Endothelial cell of umbilical vein (primary cell): ENCODE measurements around the gene AGAP3. TPM values are rescaled to one million over a fixed set of nuclear protein-coding genes. Genes with fewer than 3 reads are reported as not detected.

Experiments used
- BruUV-seq: library from RNA; stranded (reverse); fragments of 400-500 nt; replicated peaks from 2 replicates; lab custom pipeline; 2021; lab: Mats Ljungman, UMichigan
- CTCF ChIA-PET: fragments of 300-600, 350-600 bp; sonication (Branson Sonifier 250); formaldehyde crosslinking; loops from one replicate; lab custom pipeline; 2021; ENCODE audit warnings: antibody characterized with exemption, inconsistent platforms; lab: Charles Lee
- POLR2A ChIA-PET: fragments of 300-600, 350-600 bp; sonication (Branson Sonifier 250); formaldehyde crosslinking; loops from one replicate; lab custom pipeline; 2021; ENCODE audit warnings: antibody characterized with exemption, inconsistent platforms; lab: Charles Lee
- DNase-seq: peaks from one replicate; pipeline ENCODE4 v3.0.0-alpha.2; 2011; ENCODE audit warnings: low read depth, low spot score
- FAIRE-seq: peaks from 2 replicates; lab custom pipeline; 2011; peaks lifted over from hg19 to GRCh38; lab: Jason Lieb, UNC
- H2AFZ ChIP-seq: 2 replicates; pipeline ENCODE4 v1.6.0; 2012; ENCODE audit warnings: low read depth, low read length, control low read depth, inconsistent platforms
- H3K27ac ChIP-seq: 2 replicates; pipeline ENCODE4 v1.5.1; 2011; ENCODE audit warnings: low read depth, mild to moderate bottlenecking, control low read depth, low read length, moderate library complexity; ENCODE audit not compliant: insufficient read depth
- H3K27me3 ChIP-seq, 2 experiments: 2 replicates each; pipeline versions ENCODE4 v1.6.0 to v1.6.1; 2011; ENCODE audit warnings: low read length in 2 of 2, mixed read lengths in 1 of 2; ENCODE audit not compliant: control insufficient read depth in 2 of 2, insufficient read depth in 2 of 2
- H3K36me3 ChIP-seq, 2 experiments: 2 replicates in 1 of 2; 3 replicates in 1 of 2; pipeline ENCODE4 v1.5.1; 2011; ENCODE audit warnings: low read length in 2 of 2, mild to moderate bottlenecking in 1 of 2, moderate library complexity in 1 of 2; ENCODE audit not compliant: control insufficient read depth in 2 of 2, insufficient read depth in 2 of 2; ENCODE audit errors: extremely low read depth in 1 of 2
- H3K4me1 ChIP-seq: 3 replicates; pipeline ENCODE4 v1.5.1; 2011; ENCODE audit warnings: mild to moderate bottlenecking, low read length; ENCODE audit not compliant: control insufficient read depth, insufficient read depth; ENCODE audit errors: extremely low read depth
- H3K4me2 ChIP-seq: 2 replicates; pipeline ENCODE4 v1.6.1; 2011; ENCODE audit warnings: low read length, control low read depth, mixed read lengths; ENCODE audit not compliant: insufficient read depth
- H3K4me3 ChIP-seq, 3 experiments: fragments of 200-600 bp in 1 of 3; sonication (generic), shearing (Covaris generic) in 1 of 3; replicated peaks in 1 of 3; 2 replicates each; pipeline ENCODE4 v1.5.1; 2011 to 2016; ENCODE audit warnings: control low read depth in 3 of 3, low read length in 3 of 3, mild to moderate bottlenecking in 2 of 3, inconsistent platforms in 1 of 3, low read depth in 1 of 3, moderate library complexity in 1 of 3; ENCODE audit not compliant: insufficient read depth in 1 of 3
- H3K79me2 ChIP-seq: 2 replicates; pipeline ENCODE4 v1.6.0; 2012; ENCODE audit warnings: low read length, inconsistent platforms; ENCODE audit not compliant: control insufficient read depth, insufficient read depth
- H3K9ac ChIP-seq: replicated peaks from 2 replicates; pipeline ENCODE3; 2011; ENCODE audit warnings: low read length, control low read depth; ENCODE audit not compliant: insufficient read depth; ENCODE audit errors: extremely low read depth
- H3K9me1 ChIP-seq: replicated peaks from 3 replicates; pipeline ENCODE4 v1.6.0; 2011; ENCODE audit warnings: mild to moderate bottlenecking, low read length; ENCODE audit not compliant: control insufficient read depth, insufficient read depth; ENCODE audit errors: extremely low read depth
- H3K9me3 ChIP-seq: replicated peaks from 2 replicates; pipeline ENCODE4 v1.5.1; 2012; ENCODE audit warnings: low read length, inconsistent platforms; ENCODE audit not compliant: control insufficient read depth, insufficient read depth
- H4K20me1 ChIP-seq: replicated peaks from 2 replicates; pipeline ENCODE3; 2011; ENCODE audit warnings: mild to moderate bottlenecking, low read length; ENCODE audit not compliant: control insufficient read depth, insufficient read depth; ENCODE audit errors: extremely low read depth
- EZH2 ChIP-seq: IDR thresholded peaks from 2 replicates; pipeline ENCODE4 v1.6.1; 2012; ENCODE audit warnings: borderline replicate concordance, low read depth, mild to moderate bottlenecking, moderate library complexity, low read length, inconsistent platforms; ENCODE audit not compliant: severe bottlenecking
- FOS ChIP-seq: IDR thresholded peaks from 2 replicates; pipeline ENCODE4 v1.6.1; 2011; ENCODE audit warnings: mild to moderate bottlenecking, low read length, moderate library complexity, borderline replicate concordance; ENCODE audit not compliant: insufficient read depth
- GATA2 ChIP-seq: IDR thresholded peaks from 2 replicates; pipeline ENCODE4 v1.7.0; 2011; ENCODE audit warnings: low read depth, mild to moderate bottlenecking, moderate library complexity, mixed read lengths, low read length; ENCODE audit not compliant: insufficient read length, insufficient read depth
- JUN ChIP-seq: IDR thresholded peaks from 2 replicates; pipeline ENCODE4 v1.6.1; 2011; ENCODE audit warnings: borderline replicate concordance, low read depth; ENCODE audit not compliant: insufficient read length, insufficient read depth
- MYC ChIP-seq: IDR thresholded peaks from one replicate; pipeline ENCODE4 v1.6.1; 2011; ENCODE audit warnings: mild to moderate bottlenecking, low read depth, low read length
- POLR2A ChIP-seq: IDR thresholded peaks from 2 replicates; pipeline ENCODE4 v1.6.1; 2012; ENCODE audit warnings: low read depth, mild to moderate bottlenecking, control low read depth, low read length
- POLR2AphosphoS5 ChIP-seq: IDR thresholded peaks from 2 replicates; pipeline ENCODE4 v1.6.1; 2012; ENCODE audit warnings: low read depth, mild to moderate bottlenecking, control low read depth, low read length, moderate library complexity; ENCODE audit not compliant: insufficient read depth
- dilution Hi-C: fragments of 300-500 bp; cut with MboI; formaldehyde crosslinking; loops from one replicate; pipeline ENCODE4 v1.15.0; 2019; ENCODE audit warnings: low sequenced_read_pairs; ENCODE audit not compliant: extremely low pct_ligation_motif_present
- intact Hi-C: fragments of 100-400 bp; cut with micrococcal nuclease; formaldehyde crosslinking; loops from one replicate; pipeline ENCODE4 v1.10.0; 2022
- polyA plus RNA-seq, 4 experiments: library from polyadenylated mRNA; depleted of rRNA in 3 of 4; stranded (reverse) in 3 of 4; unstranded in 1 of 4; fragments of >200 nt; gene quantifications; 2 replicates each; pipeline versions ENCODE4 v1.2.1 to v1.2.3, GENCODE V29; 2011 to 2012; ENCODE audit warnings: missing spikeins in 1 of 4
- total RNA-seq: library from RNA; stranded (reverse); gene quantifications from 2 replicates; pipeline ENCODE4 v1.2.3, GENCODE V29; 2021
- TF ChIP-seq, protein P1 (sequence below): IDR thresholded peaks from 2 replicates; pipeline ENCODE4 v1.6.1; 2011; ENCODE audit not compliant: insufficient read depth, insufficient read length
- TF ChIP-seq, protein P2 (sequence below), 2 donors: IDR thresholded peaks; 1 replicate in 1 of 2; 2 replicates in 1 of 2; pipeline ENCODE4 v1.5.1; 2011; ENCODE audit warnings: low read length in 2 of 2, mild to moderate bottlenecking in 2 of 2, moderate library complexity in 2 of 2, control low read depth in 1 of 2, inconsistent platforms in 1 of 2, low read depth in 1 of 2; ENCODE audit not compliant: insufficient read depth in 1 of 2; ENCODE audit errors: extremely low read depth in 1 of 2

The AGAP3 gene
- total and polyA plus RNA-seq, 2 donors (not counting 3 experiments of a cell fraction or from before 2014, with no cell fraction given), result 171 to 174 TPM

DNA sequence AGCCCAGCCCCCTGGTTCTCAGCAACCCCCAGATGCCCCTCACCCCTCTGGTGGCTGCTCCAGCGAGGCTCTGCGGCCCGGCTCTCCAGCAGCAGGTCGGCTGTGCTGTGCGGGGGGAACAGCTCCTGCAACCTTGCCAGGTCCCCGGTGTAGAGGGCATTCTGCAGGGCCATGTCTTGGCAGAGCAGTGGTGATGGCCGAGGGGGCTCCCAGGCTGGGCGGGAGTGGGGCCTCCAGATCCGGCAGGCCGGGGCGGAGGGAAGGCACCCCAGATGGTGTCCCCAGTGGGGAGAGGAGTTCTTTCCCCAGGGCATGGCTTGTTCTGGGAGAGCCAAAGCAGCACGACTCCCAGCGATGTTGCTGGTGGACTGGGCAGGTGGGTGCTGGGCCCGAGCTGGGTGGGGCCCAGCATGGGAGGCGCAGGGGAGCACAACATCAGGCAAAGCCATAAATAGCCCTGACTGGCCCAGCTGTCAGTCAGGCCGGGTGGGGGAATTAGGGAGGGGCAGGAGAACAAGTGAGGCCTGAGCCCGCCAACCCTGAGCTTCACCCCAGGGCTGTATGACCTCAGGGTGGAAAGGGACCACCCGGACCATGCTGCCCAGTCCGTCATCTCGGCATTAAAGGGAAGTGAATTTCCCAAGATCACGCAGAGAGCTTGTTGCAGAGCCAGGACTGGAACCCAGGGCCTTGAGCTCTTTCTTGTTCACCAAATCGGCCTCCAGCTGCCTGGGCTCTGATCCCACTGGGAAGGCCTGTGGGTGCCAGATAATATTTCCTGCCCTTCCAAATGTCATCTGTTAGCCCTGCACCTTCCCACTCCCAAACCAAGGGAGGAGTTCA is 101.4 kb downstream of the AGAP3 start:
- BruUV-seq, result no TSS peak
- FAIRE-seq (no peak), DNase-seq (no peak)
- Histone ChIP-seq H3K27ac (no peak overlapping the region), H4K20me1 (no peaks in the 10 kb centered on the region), H3K4me2 (no peak overlapping the region), H3K36me3 (no peaks in the 10 kb centered on the region), H3K79me2 (no peaks in the 10 kb centered on the region), H3K9ac (no peak overlapping the region), H2AFZ (no peak overlapping the region), H3K9me3 (no peaks in the 10 kb centered on the region), H3K27me3 (peaks cover 12 to 15% of the 10 kb centered on the region in 2 experiments), H3K9me1 (no peaks in the 10 kb centered on the region), H3K4me3 (no peak overlapping the region), H3K4me1 (no peaks in the 10 kb centered on the region)
- ChIA-PET POLR2A (interaction anchor here (0.6 kb wide), 1 partner anchor 402 kb away, joined by 4 read pairs; no protein-coding TSS in a partner anchor), CTCF (no interaction called here)
- intact Hi-C loops (no loop called here), dilution Hi-C loops (no loop called here)
- no peak for TF ChIP-seq GATA2
- TF ChIP-seq POLR2AphosphoS5, result no peak
- TF ChIP-seq, protein P1, sequence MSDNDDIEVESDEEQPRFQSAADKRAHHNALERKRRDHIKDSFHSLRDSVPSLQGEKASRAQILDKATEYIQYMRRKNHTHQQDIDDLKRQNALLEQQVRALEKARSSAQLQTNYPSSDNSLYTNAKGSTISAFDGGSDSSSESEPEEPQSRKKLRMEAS, result no peak

- BruUV-seq, result no TSS peak
- Histone ChIP-seq H3K4me3 (no peak overlapping the region), H3K27ac (no peak overlapping the region), H3K9me3 (no peaks in the 10 kb centered on the region), H3K27me3 (peaks cover 12 to 15% of the 10 kb centered on the region in 2 experiments), H2AFZ (no peak overlapping the region), H4K20me1 (no peaks in the 10 kb centered on the region), H3K9ac (no peak overlapping the region), H3K36me3 (no peaks in the 10 kb centered on the region), H3K9me1 (no peaks in the 10 kb centered on the region), H3K4me2 (no peak overlapping the region), H3K79me2 (no peaks in the 10 kb centered on the region), H3K4me1 (no peaks in the 10 kb centered on the region)
- DNase-seq (no peak), FAIRE-seq (no peak)
- POLR2A ChIA-PET, result no interaction called here
- intact Hi-C loops (no loop called here), dilution Hi-C loops (no loop called here)
- TF ChIP-seq, protein P2, sequence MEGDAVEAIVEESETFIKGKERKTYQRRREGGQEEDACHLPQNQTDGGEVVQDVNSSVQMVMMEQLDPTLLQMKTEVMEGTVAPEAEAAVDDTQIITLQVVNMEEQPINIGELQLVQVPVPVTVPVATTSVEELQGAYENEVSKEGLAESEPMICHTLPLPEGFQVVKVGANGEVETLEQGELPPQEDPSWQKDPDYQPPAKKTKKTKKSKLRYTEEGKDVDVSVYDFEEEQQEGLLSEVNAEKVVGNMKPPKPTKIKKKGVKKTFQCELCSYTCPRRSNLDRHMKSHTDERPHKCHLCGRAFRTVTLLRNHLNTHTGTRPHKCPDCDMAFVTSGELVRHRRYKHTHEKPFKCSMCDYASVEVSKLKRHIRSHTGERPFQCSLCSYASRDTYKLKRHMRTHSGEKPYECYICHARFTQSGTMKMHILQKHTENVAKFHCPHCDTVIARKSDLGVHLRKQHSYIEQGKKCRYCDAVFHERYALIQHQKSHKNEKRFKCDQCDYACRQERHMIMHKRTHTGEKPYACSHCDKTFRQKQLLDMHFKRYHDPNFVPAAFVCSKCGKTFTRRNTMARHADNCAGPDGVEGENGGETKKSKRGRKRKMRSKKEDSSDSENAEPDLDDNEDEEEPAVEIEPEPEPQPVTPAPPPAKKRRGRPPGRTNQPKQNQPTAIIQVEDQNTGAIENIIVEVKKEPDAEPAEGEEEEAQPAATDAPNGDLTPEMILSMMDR (IDR thresholded peaks at IDR 0.05; ENCODE audit: extremely low read depth in 1 of 2, insufficient read depth in 1 of 2, low read depth in 1 of 2, low read length in 2 of 2), result no peak
- TF ChIP-seq MYC (no peak), EZH2 (no peak), POLR2A (no peak), GATA2 (no peak), FOS (no peak), POLR2AphosphoS5 (no peak), JUN (no peak)
- TF ChIP-seq, protein P1, result no peak
- CTCF ChIA-PET, result no interaction called here
These were observed 101.9 kb downstream of the AGAP3 start for GRCh38 chr7:151188252-151188542.
